GM12892 (cell line): Measurements from ENCODE around the gene MGAT5.

ENCODE experiments used
- POLR2A ChIP-seq: IDR thresholded peaks from 2 replicates; pipeline ENCODE4 v1.6.1; 2011; ENCODE audit warnings: low read depth, low read length, control low read depth
- TAF1 ChIP-seq: IDR thresholded peaks from 2 replicates; pipeline ENCODE4 v1.6.1; 2011; ENCODE audit warnings: low read depth, mild to moderate bottlenecking, control low read depth, low read length, borderline replicate concordance

- TF ChIP-seq POLR2A (no peak), TAF1 (no peak)
These were observed 67.1 kb downstream of the MGAT5 start for GRCh38 chr2:134320930-134321329.
